22Rv1 (cell line): ENCODE data around the gene TEX55.

Experiments used
- ZFX ChIP-seq: fragments of 450-650 bp; IDR thresholded peaks from 2 replicates; pipeline ENCODE4 v1.6.1; 2017; ENCODE audit warnings: antibody characterized with exemption, borderline replicate concordance
- TF ChIP-seq, protein P1 (sequence below): fragments of 450-650 bp; IDR thresholded peaks from 2 replicates; pipeline ENCODE4 v1.5.1; 2017; ENCODE audit warnings: mild to moderate bottlenecking

DNA sequence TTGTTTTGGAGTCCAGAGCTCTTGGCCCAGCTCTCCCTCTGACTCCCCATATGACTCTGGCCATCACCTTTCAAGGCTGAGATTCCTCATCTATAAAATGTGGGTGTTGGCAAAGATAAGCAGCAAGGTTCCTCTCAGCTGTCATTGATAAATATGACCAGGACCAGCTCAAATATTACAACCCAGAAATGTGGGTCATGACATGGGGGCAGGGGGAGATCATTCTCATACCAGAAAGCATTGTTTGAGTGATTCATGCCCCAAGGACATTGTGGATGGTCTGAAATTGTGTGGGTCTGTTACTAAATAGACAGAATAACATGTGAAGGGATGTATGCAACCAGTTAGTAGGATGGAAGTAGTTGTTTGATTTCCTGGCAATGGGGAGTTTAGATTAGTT lies 41.3 kb downstream of the TEX55 start:
- TF ChIP-seq, protein P1, sequence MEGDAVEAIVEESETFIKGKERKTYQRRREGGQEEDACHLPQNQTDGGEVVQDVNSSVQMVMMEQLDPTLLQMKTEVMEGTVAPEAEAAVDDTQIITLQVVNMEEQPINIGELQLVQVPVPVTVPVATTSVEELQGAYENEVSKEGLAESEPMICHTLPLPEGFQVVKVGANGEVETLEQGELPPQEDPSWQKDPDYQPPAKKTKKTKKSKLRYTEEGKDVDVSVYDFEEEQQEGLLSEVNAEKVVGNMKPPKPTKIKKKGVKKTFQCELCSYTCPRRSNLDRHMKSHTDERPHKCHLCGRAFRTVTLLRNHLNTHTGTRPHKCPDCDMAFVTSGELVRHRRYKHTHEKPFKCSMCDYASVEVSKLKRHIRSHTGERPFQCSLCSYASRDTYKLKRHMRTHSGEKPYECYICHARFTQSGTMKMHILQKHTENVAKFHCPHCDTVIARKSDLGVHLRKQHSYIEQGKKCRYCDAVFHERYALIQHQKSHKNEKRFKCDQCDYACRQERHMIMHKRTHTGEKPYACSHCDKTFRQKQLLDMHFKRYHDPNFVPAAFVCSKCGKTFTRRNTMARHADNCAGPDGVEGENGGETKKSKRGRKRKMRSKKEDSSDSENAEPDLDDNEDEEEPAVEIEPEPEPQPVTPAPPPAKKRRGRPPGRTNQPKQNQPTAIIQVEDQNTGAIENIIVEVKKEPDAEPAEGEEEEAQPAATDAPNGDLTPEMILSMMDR = no peak
- TF ChIP-seq ZFX = no peak
